HepG2 (cell line): Measurements from ENCODE around the gene SLC38A2. TPM values are rescaled to one million over a fixed set of nuclear protein-coding genes. Genes with fewer than 3 reads are reported as not detected.

Experiments
- CREM ChIP-seq, 2 experiments: sonication (generic) in 1 of 2; formaldehyde crosslinking in 1 of 2; IDR thresholded peaks; 2 replicates each; pipeline versions ENCODE4 v1.4.0 to v1.6.1; 2016 to 2020; ENCODE audit warnings: antibody characterized with exemption in 1 of 2, mild to moderate bottlenecking in 1 of 2, missing genetic modification reagents in 1 of 2
- DZIP1 ChIP-seq: sonication (generic); formaldehyde crosslinking; IDR thresholded peaks from 2 replicates; pipeline ENCODE4 v1.5.0; 2020; ENCODE audit warnings: mild to moderate bottlenecking, missing genetic modification reagents
- ETS1 ChIP-seq: sonication (generic); formaldehyde crosslinking; IDR thresholded peaks from 2 replicates; pipeline ENCODE4 v1.4.0; 2020; ENCODE audit warnings: missing genetic modification reagents
- GMEB1 ChIP-seq: sonication (generic); formaldehyde crosslinking; IDR thresholded peaks from 2 replicates; pipeline ENCODE4 v1.5.1; 2020; ENCODE audit warnings: missing genetic modification reagents, mild to moderate bottlenecking, borderline replicate concordance
- GRHL1 ChIP-seq: sonication (generic); formaldehyde crosslinking; conservative IDR thresholded peaks from 2 replicates; pipeline ENCODE4 v1.8.0; 2022; ENCODE audit warnings: missing genetic modification reagents
- HES4 ChIP-seq: sonication (generic); formaldehyde crosslinking; IDR thresholded peaks from 2 replicates; pipeline ENCODE4 v1.9.0; 2021; ENCODE audit warnings: mild to moderate bottlenecking, missing genetic modification reagents, borderline replicate concordance
- HMG20A ChIP-seq: IDR thresholded peaks from 2 replicates; pipeline ENCODE4 v1.6.1; 2016; ENCODE audit warnings: borderline replicate concordance
- MEIS2 ChIP-seq: sonication (generic); formaldehyde crosslinking; IDR thresholded peaks from 2 replicates; pipeline ENCODE4 v1.9.0; 2021; ENCODE audit warnings: mild to moderate bottlenecking, missing genetic modification reagents
- MIER2 ChIP-seq: IDR thresholded peaks from 2 replicates; pipeline ENCODE4 v1.6.1; 2016; ENCODE audit warnings: missing biosample characterization, missing genetic modification reagents
- NFKBIZ ChIP-seq: IDR thresholded peaks from 2 replicates; pipeline ENCODE4 v1.6.1; 2018; ENCODE audit warnings: missing genetic modification reagents, missing compliant biosample characterization
- NR2F2 ChIP-seq: IDR thresholded peaks from 2 replicates; pipeline ENCODE4 v1.6.1; 2012; ENCODE audit warnings: low read depth, inconsistent platforms, borderline replicate concordance
- PCBP2 ChIP-seq: fragments of 200-400 bp; formaldehyde crosslinking; optimal IDR thresholded peaks from 2 replicates; pipeline ENCODE3; 2018; ENCODE audit warnings: low read length, low read depth; ENCODE audit not compliant: poor library complexity, severe bottlenecking
- SCMH1 ChIP-seq: sonication (generic); formaldehyde crosslinking; IDR thresholded peaks from 2 replicates; pipeline ENCODE4 v1.9.0; 2021; ENCODE audit warnings: missing genetic modification reagents, mild to moderate bottlenecking, borderline replicate concordance
- SOX5 ChIP-seq: IDR thresholded peaks from 2 replicates; pipeline ENCODE4 v1.6.1; 2016; ENCODE audit warnings: borderline replicate concordance
- THRA ChIP-seq: sonication (generic); formaldehyde crosslinking; IDR thresholded peaks from 2 replicates; pipeline ENCODE4 v1.4.0; 2020; ENCODE audit warnings: missing genetic modification reagents, borderline replicate concordance
- ZNF710 ChIP-seq: sonication (generic); formaldehyde crosslinking; IDR thresholded peaks from 2 replicates; pipeline ENCODE4 v1.5.0; 2020; ENCODE audit warnings: mild to moderate bottlenecking, missing genetic modification reagents, borderline replicate concordance
- polyA plus RNA-seq, 8 experiments: library from polyadenylated mRNA; depleted of rRNA in 3 of 8; stranded (reverse) in 7 of 8; unstranded in 1 of 8; fragments of >200 nt; fragmentation: Illumina TruSeq in 4 of 8; extraction: Trizol in 4 of 8; gene quantifications; 2 replicates each; pipeline versions ENCODE4 v1.2.1 to v1.2.3, GENCODE V29; 2011 to 2016; ENCODE audit warnings: low read depth in 4 of 8, missing spikeins in 1 of 8, mixed read lengths in 1 of 8; ENCODE audit not compliant: insufficient read depth in 1 of 8
- total RNA-seq, 5 experiments: library from RNA; depleted of rRNA; stranded (reverse); fragments of >200 nt; fragmentation: Illumina TruSeq; extraction: Trizol; gene quantifications; 2 replicates each; pipeline ENCODE4 v1.2.3, GENCODE V29; 2016; ENCODE audit warnings: low read depth in 1 of 5

Gene SLC38A2
- total and polyA plus RNA-seq, 2 of the 13 experiments (the other 11 are each of a cell fraction or from before 2014, with no cell fraction given): 368 to 880 TPM

GRCh38 chr12:46367351-46368029 is 5.1 kb downstream of the SLC38A2 start (continued):
- TF ChIP-seq NR2F2: no peak
- no peak for TF ChIP-seq PCBP2
- TF ChIP-seq MEIS2 (CRISPR knock-in tag): no peak
- no peak for TF ChIP-seq GRHL1
- no peak for TF ChIP-seq THRA
- TF ChIP-seq HES4 (CRISPR knock-in tag): no peak
- TF ChIP-seq MIER2 (CRISPR knock-in tag): no peak
- TF ChIP-seq ETS1: no peak
- no peak for TF ChIP-seq CREM (IDR thresholded peaks at IDR 0.05)
- no peak for TF ChIP-seq CREM (CRISPR knock-in tag; IDR thresholded peaks at IDR 0.05)
- TF ChIP-seq NFKBIZ: 0 out of 2 replicates have a peak, but pooled peaks have one; percentile 22
- TF ChIP-seq SOX5 (CRISPR knock-in tag): no peak
- no peak for TF ChIP-seq DZIP1
- TF ChIP-seq HMG20A (CRISPR knock-in tag): no peak; the same call in 1 of the 2 replicates
- no peak for TF ChIP-seq GMEB1 (CRISPR knock-in tag)
- no peak for TF ChIP-seq ZNF710 (CRISPR knock-in tag)
- no peak for TF ChIP-seq SCMH1 (CRISPR knock-in tag)
